ENCODE measurements around the gene RNF141. TPM values are rescaled to one million over a fixed set of nuclear protein-coding genes. Genes with fewer than 3 reads are reported as not detected.

RNF141 gene, protein sequence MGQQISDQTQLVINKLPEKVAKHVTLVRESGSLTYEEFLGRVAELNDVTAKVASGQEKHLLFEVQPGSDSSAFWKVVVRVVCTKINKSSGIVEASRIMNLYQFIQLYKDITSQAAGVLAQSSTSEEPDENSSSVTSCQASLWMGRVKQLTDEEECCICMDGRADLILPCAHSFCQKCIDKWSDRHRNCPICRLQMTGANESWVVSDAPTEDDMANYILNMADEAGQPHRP
- total RNA-seq, result 41.9 TPM

DNA sequence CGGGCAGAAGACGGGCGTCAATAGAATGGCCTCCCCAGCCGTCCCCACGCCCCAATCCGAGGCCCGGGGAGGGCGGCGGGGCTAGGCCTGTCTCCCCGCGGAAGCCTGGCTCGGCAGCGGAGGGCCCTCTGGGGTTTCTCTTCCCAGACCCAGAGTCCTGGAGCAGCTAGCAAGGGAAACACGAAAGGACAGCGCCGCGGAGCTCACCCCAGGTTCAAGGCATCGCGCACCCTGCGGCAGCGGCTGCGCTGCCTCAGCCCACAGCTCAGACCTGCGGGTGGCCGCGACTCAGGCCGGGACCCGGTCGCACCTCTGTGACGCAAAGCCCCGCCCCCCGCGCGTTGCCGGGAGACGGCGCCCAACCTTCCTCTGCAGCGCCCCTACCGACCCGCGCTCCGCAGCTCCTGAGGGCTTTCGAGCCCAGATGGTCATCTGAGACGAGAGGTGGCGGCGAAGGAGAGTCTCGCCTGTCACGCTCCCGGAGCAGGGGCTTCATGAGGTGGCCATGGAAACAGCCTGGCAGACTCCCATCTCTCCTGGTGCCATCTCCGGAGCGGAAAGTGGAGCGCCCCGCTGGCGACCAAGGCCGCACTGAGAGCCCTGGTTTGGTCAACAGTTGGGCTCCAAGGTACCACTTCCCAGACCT lies at the start of gene RNF141:
Gene RNF141, minus strand, starts transcription at position 273 of the 646 bp plus-strand sequence. CDS start 7,029 bp downstream, outside the sequence.
- DNase-seq, result peak; percentile 97

DNA sequence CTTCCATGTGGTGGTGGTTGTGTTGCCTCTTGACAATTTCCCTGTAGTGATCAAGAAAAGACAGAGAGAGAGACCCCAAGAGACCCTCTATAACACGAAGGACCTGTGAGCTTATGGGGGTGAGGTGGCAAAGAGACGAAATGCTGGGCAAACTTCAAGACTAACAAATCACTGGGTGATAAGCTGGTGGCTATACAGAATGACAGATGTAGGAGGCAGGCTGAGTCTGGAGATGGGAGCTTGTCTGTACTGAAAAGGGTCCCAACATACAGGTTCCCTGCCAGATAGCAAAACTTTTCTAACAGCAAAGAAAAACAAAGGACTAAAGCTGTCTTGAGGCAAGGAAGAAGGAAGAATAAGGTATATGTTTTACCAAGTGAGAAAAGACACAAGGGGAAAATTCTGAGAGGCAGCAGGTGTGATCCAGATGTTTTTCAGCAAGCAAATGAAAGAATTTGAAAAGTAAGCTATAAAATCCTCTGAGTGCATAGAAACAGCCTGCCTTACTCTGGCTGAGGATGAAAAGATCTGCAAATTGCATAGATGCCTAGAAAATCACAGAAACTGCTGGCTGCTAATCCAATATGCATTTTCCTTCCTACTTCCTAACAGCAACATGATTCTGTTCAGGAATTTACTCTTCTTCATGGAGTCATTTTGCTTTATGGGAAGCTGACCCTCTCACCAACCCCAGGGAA lies 49.4 kb upstream of the RNF141 start:
- peak; percentile 82 for DNase-seq

DNA sequence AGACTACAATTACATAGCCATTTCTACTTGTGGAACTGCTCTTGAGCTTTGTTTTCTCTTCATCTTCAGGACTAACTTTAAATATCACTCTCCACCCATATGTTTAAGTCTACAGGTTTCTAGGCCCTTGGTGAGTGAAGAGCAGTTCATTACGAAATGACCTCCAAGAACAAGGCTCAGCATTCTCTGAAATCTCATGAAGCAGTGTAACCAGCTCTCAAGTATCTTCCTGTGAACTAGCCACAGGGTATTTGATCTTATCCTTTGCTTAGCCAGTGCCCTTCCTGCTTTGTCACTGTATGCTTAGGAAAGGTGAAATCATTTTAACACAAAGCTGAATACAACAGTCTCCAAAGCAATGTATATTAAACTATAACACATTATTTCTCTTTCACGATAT lies 47.9 kb upstream of the RNF141 start:
- no peak for DNase-seq

DNA sequence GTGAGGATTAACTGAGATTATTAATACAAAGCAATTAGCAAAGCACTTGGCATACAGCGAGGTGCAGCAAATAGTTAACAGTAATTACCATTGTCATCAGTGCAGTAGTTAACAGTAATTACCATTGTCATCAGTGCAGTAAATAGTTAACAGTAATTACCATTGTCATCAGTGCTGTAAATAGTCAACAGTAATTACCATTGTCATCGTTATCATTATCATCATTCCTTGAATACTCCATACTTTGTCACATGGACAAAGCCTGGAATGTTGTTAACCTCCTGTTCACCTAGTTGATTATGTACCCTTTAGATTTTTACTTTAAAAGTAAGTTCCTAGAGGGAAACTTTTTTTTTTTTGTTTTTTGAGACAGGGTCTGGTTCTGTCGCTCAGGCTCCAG lies 47.0 kb upstream of the RNF141 start:
- DNase-seq, result no peak

DNA sequence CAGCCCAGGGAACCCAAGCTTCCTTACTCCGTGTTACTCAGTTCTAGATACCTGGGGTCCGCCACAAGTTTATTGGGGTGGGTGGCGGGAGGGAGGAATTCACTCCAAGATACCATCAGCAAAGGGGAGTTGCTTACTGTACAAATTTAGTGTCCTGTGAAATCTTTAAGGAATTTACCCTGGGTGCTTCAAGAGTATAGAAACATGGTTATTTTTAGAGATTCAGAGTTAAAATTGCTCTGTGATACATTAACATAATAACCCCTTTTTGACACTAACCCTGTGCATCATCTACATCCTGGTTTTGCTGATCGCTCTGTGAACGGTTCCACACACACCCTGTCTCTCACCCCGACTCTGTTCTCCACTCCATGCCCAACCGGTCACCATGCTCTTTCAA lies 46.4 kb upstream of the RNF141 start:
- DNase-seq, result no peak

DNA sequence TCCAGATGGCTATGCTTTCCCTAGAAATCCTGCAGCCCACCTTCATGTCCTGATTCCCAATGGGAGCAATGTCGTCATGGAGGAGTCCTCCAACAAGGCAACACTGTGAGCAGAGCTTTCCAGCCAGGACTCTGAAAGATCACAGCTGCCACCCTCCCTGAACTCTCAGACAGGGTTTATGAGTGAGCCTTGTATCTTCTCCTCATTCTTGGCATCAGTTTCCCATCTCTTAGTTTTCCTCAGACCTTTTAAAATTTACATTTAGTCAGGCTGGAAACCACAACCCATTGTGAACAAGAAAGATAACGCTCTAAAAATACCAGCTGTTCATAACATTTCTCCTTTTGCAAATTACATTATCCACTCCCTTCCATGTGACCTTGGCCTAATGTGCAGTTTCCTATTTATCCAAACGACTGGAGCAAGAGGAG lies 43.1 kb upstream of the RNF141 start:
- DNase-seq, result no peak

DNA sequence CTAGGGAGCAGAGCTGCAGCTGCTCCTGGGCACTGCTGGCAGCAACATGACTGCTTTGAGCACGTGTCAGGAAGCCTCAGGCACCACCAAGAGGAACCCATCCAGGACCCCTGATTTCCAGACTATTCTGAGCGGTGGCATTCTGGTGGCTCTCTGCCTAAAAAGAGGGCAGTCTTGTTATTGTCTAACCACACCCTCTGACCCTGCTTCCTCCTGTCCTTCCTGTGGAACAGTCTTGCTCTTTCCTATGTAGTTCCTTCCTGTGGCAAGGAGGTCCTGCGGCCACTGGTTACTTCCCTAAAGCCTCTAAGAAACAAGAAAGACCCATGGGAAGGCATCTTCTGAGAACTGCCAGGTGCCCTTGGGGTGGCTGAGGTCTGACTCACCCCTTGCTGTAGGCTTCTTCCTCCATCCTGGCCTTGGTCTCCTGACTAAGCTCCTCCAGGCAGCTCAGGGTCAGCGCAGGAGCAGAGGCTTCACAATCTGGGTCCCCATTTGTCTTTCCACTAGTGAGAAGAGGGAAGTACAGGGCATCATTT lies 40.6 kb upstream of the RNF141 start:
- no peak for DNase-seq

DNA sequence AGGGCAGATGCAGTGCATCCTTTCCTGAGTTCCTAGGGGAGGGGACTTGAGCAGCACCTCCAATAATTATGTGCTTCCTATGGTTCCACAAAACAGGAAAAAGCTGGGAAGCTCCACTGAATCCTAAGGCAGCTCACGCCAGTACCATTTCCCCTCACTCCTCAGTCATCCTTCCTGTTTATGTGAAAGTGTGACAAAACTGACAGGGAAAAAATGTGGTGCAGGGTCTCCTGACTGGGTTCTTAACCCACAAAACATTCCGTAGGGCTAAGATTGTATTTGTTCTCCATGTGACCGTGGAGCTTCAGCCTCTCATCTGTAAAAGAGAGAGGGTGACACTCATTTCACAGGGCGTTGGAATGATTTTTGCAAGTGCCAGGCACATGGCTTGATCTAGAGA lies 39.6 kb upstream of the RNF141 start:
- no peak for DNase-seq

DNA sequence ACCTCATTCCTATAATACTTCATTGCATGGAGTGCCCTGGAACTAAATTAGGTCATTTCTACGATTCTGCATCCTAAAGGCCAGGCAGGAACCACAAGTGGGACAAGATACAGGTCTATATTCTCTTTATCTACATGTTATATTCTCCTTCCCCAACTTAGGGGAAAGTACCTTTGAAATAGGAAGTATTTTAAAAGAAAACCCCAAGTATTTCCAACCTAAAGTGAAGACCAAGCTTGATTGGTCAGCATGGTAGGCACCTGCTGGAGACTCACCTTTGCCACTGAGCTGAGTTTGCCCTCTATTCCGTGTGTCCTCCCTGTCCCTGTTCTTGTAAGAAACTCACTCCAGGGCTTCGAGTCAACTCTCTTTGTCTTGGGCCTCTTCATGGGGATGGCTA lies 38.7 kb upstream of the RNF141 start:
- no peak for DNase-seq

DNA sequence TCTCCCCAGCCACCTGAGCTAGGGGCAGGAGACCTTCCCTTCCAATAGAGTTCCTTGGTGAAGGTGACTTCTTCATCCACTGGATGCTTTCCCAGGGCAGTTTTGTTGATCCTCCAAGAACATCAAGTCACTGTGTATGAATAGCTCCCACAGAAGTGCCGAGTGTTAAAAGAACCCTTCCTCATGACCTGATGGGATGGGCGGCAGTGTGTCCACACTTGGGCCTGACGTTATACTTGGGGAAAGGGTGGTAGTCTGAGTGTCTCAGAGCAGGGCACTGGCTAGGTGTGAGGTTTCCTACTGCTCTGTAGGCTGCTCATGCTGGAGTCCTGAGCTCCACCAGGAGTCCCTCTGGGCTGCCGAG lies 35.0 kb upstream of the RNF141 start:
- no peak for DNase-seq

DNA sequence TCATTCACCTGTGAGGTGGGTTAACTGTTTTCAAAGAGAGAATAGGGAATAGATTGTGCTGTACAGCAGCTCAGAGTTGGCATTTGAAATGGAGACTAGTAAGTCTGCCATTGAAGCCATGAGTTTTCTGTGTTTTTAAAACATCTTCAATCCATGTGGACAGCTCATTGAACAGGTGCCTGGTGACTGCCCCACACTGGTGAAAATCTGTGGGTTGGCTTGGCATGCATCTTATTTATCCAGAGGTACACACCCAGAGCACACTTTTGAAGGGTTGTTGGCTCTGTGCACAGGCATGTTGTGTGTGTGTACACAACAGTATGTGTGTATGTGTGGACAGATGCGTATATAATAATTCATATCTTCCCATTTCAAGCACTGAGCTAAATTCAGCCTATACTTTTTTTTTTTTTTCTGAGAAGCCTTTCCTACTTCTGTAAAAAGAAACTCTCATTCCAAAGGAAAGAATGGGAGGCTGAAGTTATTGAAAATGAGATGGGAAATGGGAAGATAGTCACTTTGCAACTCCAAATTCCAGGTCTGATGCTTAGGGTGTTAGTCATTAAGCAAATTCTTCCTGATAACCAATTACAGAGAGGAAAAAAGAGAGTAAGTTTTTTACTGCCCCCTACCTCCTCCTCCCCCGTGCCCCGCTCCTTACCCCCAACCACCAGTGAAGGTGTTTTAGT lies 34.5 kb upstream of the RNF141 start:
- DNase-seq, result no peak

DNA sequence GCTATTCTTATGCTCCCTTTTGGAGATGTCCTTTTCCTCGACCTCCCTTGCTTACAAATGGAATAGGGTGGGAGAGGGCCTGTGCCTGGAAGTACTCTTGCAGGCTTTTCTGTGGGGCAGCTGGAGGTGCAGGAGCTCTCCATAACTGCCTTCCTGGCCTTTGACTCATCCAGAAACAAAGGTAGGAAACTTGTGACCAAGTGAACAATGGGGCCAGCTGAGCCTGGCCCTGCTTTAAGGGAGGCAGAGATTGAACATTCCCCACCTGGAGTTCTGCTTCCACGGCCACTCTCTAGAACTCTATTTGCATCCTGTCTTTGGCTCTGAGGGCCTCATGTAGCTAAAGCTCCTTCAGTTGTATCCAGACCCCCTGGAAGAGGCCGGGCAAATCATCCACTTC lies 32.6 kb upstream of the RNF141 start:
- no peak for DNase-seq

DNA sequence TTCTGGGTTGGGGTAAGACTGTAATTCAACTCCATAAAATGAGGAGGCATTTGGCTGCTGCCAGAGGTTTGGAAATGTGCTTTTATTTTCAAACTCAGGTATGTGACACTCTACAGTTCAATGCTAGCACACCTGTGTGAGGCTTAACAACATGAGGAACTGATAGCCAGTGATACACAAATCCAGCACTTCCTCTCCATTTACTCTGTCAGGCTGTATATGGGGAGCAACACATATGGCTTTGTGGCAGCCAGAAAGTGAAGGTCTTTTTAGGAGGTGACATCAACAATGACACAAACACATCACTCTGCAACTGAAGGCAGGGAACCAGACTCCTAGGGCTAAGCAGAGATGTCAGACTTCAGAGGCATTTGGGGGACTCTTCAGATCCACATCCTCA lies 32.0 kb upstream of the RNF141 start:
- DNase-seq, result no peak

DNA sequence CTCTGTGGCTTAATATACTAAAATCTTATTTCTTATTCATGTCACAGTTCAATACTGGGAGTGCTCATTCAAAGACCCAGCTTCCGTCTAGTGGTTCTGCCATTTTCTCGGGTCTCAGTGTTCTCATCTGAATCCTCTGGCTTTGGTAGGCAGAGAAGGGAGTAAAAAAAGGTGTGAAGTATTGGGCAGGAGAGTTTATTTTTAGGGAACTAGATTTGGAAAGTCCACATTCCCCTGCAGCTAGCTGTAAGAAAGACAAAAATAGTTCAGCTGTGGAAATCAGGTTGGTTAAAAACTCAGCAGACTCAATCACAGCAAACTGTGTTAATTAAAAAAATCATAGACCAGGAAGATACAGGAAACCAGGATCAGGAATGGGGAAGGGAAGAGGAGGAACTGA lies 31.5 kb upstream of the RNF141 start:
- DNase-seq, result no peak

DNA sequence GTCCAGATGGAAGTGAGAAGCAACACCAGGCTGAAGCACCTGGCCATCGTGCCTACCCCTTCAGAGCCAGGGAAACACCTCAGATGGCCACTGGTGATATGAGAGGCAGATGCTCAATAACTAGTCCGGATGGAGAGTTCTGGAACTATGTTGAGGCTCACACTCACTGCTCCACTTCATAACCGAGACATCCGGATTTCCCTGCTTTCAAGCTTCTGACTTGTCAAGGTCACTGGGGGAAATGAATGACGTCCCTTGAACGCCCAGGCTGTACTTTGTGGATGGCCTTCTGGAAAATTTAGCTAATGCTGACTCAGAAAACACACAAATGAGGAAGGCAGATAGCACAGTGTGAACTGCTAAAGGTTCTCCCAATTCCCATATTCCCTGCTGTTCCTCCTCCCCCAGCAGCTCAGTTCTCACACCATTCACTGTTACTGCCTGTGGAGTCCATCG lies 27.5 kb upstream of the RNF141 start, which contains the start of gene LYVE1:
Gene LYVE1, minus strand, starts transcription at position 180 of the 456 bp plus-strand sequence. Its CDS starts 133 bp downstream, at position 47.
- DNase-seq, result peak; percentile 37

DNA sequence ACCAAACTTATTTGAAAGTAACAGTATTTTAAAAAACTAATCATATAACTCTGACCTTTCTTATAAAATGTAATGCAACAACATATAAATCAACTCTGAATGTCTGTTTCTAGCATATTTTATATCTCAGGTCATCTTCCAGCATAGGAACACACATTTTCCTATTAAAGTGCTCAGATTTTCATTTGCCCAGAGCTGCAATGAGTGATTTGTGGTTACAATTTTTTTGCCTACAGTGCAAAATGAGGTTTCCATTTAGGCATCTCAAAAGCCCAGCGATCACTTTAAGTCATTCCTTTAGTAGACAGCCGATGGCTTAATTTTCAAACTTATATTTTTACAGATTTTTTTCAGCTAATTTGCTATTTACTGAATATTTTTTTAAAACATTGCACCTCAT lies 26.5 kb upstream of the RNF141 start:
- DNase-seq, result no peak

DNA sequence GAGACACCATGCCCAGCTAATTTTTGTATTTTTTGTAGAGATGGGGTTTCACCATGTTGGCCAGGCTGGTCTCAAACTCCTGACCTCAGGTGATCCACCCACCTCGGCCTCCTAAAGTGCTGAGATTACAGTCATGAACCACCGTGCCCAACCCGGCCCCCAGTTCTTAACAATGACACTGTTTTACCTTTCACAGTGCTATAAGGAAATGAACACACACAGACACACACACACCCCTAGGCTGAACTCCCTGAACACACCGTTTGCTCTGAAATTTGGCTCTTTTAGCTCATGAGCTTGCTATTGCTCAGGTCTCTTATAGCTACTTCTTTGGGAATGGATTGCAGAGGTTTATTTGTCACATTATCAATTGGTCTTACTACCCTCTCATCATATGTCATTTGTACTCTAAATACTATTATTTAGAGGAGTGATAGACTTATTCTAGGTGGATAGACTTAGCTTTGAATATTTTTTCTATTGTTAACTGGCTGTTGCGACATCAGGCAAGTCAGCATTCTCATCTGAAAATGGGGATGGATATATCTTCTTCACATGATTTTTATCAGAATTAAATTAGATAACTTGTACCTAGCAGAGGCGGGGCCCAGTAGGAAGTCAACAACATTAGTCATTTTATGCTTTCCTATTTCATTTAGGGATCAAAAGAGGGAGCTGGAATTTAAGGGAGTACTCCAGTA lies 25.4 kb upstream of the RNF141 start:
- no peak for DNase-seq

DNA sequence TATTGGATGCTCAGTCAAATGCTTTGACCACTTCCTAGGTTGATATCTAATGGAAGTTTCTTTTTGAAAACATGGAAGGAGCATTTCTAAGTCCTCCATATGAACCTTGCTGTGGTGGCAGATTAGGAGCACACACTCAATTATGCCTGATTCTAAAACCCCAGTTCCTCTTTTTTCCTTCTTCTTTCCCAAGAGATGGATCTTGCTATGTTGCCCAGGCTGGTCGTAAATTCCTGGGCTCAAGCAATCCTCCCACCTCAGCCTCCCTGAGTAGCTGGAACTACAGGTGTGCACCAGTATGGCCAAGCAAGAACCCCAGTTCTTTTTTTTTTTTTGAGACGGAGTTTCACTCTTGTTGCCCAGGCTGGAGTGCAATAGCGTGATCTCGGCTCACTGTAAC lies 24.5 kb upstream of the RNF141 start:
- no peak for DNase-seq

DNA sequence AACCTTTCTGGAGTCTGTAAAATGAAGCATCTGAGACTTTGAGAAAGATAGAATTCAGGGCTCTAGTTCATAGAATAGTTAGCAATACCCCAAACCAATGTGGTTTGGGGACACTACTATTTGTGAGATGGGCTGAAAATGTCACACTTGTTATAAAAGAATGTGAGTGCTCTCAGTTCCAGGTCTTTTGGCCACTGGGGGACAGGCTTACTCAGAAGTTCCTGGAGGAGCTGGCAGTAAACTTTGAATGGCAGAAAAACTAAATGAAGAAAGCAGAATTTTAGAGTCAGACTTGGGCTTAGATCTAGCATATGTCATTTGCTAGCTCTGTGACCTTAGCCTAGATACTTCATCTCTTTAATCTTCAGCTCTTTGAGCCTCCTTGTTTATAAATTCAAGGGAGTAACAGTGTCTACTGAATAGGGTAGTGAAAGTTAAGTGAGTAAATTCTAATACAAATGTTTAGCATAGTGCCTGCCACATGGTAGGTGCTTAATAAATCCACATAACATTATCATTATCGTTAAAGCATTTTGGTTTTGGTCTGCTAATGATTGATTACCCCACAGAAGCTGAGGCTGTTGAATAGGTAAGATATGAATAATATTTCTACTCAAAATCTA lies 23.8 kb upstream of the RNF141 start:
- DNase-seq, result peak; percentile 19

DNA sequence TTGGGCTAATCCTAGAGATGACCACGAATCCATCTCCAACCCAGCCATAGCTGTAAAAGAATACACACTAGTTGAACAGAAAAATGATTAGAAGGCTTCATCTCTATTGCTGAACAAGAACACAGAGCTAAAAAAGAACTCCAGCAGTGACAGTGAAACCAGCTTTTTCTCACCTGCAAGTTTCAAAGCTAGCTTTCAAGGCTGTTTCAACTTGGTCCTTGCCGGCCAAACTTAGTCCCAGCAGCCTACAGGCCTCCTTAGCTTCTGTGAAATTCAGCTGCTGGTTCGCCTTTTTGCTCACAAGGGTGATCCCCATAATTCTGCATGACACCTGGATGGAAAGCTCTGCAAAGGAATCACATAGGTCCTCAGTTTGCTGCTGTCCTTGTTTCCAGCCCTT lies 23.0 kb upstream of the RNF141 start:
- DNase-seq, result no peak

DNA sequence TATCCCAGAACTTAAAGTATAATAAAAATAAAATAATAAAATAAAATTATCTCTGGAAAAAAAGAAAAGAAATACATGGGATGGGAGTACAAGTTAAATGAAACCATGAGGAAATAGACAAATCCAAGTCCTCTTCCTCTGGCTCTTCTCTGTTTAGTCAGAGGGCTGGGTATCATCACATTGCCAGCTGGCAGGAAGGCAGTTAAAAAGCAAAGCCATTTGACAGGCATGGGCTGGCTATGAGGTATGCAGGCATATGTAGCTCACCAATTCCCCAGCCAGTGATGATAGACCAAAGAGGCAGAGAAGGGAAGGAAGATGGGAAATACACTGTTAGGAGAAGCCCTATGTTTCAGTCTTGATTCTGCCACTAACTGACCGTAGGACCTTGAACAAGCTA lies 21.0 kb upstream of the RNF141 start:
- DNase-seq, result no peak

All from tongue (tissue), 2 donors.